Panc1 (cell line): ENCODE results near the gene PPP6R2.

ENCODE experiments used
- CTCF ChIP-seq: fragments of 450-650 bp; IDR thresholded peaks from 2 replicates; pipeline ENCODE4 v1.5.1; 2017; ENCODE audit warnings: mild to moderate bottlenecking
- POLR2AphosphoS5 ChIP-seq: IDR thresholded peaks from 2 replicates; pipeline ENCODE4 v1.6.1; 2012; ENCODE audit warnings: mild to moderate bottlenecking, low read depth, low read length, moderate library complexity
- TF ChIP-seq, protein P1 (sequence below), 2 experiments: IDR thresholded peaks; 2 replicates each; pipeline ENCODE4 v1.6.1; 2011 to 2012; ENCODE audit warnings: low read depth in 2 of 2, control low read depth in 1 of 2, low read length in 1 of 2, mild to moderate bottlenecking in 1 of 2, moderate library complexity in 1 of 2; ENCODE audit not compliant: insufficient read depth in 1 of 2

DNA sequence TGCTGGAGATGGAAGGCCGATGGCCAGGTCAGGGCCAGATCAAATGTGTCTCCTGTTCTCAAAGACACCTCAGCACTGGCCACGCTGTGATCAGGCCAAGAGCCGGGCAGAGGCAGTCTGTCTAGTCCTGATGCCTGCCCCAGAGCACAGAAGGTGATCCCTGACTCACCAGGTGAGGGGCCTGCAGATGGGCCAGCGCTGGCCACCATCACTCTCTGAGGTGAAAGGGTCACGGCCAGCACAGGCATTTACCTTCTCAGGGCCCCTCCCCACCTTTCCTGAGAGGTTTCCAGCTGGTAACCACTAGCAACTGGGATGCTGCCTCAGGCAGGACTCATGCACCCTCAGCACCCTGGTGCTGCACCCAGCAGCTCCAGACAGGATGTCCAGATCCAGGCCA lies 128.8 kb downstream of the PPP6R2 start:
- no peak for TF ChIP-seq CTCF
- TF ChIP-seq, protein P1, sequence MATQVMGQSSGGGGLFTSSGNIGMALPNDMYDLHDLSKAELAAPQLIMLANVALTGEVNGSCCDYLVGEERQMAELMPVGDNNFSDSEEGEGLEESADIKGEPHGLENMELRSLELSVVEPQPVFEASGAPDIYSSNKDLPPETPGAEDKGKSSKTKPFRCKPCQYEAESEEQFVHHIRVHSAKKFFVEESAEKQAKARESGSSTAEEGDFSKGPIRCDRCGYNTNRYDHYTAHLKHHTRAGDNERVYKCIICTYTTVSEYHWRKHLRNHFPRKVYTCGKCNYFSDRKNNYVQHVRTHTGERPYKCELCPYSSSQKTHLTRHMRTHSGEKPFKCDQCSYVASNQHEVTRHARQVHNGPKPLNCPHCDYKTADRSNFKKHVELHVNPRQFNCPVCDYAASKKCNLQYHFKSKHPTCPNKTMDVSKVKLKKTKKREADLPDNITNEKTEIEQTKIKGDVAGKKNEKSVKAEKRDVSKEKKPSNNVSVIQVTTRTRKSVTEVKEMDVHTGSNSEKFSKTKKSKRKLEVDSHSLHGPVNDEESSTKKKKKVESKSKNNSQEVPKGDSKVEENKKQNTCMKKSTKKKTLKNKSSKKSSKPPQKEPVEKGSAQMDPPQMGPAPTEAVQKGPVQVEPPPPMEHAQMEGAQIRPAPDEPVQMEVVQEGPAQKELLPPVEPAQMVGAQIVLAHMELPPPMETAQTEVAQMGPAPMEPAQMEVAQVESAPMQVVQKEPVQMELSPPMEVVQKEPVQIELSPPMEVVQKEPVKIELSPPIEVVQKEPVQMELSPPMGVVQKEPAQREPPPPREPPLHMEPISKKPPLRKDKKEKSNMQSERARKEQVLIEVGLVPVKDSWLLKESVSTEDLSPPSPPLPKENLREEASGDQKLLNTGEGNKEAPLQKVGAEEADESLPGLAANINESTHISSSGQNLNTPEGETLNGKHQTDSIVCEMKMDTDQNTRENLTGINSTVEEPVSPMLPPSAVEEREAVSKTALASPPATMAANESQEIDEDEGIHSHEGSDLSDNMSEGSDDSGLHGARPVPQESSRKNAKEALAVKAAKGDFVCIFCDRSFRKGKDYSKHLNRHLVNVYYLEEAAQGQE (IDR thresholded peaks at IDR 0.05; ENCODE audit: insufficient read depth in 1 of 2, low read depth in 2 of 2, low read length in 1 of 2) = no peak
- no peak for TF ChIP-seq POLR2AphosphoS5
